A549 (cell line): ENCODE results near the gene ZNF428.

Experiments
- ATOH8 ChIP-seq: fragments of 250-450 bp; sonication (Bioruptor Pico); IDR thresholded peaks from 2 replicates; pipeline ENCODE4 v1.5.0; 2020; ENCODE audit warnings: low read depth, mild to moderate bottlenecking, moderate library complexity
- CHD4 ChIP-seq: fragments of 200-600 bp; sonication (generic); IDR thresholded peaks from 2 replicates; pipeline ENCODE4 v1.6.1; 2016; ENCODE audit warnings: antibody characterized with exemption, mild to moderate bottlenecking, borderline replicate concordance
- CTCF ChIP-seq: fragments of >200 bp; sonication (Bioruptor Twin); formaldehyde crosslinking; IDR thresholded peaks from 3 replicates; pipeline ENCODE4 v1.5.1; 2016
- POLR2A ChIP-seq: IDR thresholded peaks from 2 replicates; pipeline ENCODE4 v1.6.1; 2012; ENCODE audit warnings: mild to moderate bottlenecking, low read length
- REST ChIP-seq: fragments of 200-600 bp; sonication (generic); IDR thresholded peaks from 2 replicates; pipeline ENCODE4 v1.6.1; 2016; ENCODE audit warnings: antibody characterized with exemption, mild to moderate bottlenecking, moderate library complexity

DNA sequence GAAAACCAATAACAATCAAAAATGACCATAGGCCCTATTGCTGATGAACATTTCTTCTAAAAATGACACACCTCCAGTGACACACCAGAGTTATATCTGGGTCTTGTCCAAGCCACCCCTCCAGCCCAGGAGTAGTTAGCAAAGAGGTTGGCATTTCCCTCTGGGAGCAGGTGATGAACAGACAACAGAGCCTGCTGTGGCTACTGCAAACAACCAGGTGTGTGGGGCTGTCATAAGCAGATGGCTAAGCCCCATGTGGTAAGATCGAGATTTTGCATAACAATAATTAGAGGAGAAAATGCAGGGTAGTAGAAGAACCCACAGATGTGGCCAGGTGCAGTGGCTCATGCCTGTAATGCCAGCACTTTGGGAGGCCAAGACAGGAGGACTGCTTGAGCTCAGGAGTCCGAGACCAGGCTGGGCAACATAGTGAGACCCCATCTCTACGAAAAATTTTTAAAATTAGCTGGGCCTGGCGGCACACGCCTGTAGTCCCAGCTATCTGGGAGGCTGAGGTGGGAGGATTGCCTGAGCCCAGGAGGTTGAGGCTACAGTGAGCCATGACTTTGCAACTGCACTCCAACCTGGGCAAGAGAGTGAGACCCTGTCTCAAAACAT is 49.1 kb downstream of the ZNF428 start:
- TF ChIP-seq CTCF: no peak
- TF ChIP-seq CHD4: no peak
- TF ChIP-seq REST: no peak
- no peak for TF ChIP-seq POLR2A
- TF ChIP-seq ATOH8: no peak
